GM12892 (cell line): Measurements from ENCODE around the gene FEM1C.

Experiments
- POLR2A ChIP-seq: IDR thresholded peaks from 2 replicates; pipeline ENCODE4 v1.6.1; 2011; ENCODE audit warnings: low read depth, low read length, control low read depth
- POLR2AphosphoS5 ChIP-seq: IDR thresholded peaks from 2 replicates; pipeline ENCODE4 v1.6.1; 2011; ENCODE audit warnings: low read depth, low read length, control low read depth

DNA sequence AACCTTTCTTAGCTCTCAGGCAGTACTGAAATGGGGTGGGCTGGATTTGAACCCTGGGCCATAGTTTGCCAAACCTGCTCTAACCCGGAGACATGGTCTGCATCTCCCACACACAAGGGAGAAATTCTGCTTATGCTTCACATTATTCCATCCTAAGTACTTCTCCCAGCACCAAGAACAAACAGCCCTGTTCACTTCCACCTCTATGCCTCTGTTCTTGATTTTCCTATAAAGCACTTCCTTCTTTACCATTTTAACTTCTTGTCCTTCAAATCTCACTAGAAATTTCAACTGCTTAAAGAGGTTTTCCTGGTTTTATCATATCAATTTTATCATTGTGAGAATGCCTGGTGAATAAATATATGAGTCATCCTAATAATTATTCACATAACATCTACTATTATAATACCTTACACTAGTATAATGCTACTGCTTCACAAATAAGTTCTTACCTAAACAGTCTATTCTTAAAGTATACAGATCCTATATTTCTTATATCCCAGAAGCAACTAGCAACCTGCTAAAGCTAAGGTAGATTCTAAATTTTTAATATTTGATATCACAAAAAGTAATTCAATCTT is 12.7 kb downstream of the FEM1C start:
- no peak for TF ChIP-seq POLR2A
- TF ChIP-seq POLR2AphosphoS5: no peak
